ENCODE measurements around the gene EFCAB6.

DNA sequence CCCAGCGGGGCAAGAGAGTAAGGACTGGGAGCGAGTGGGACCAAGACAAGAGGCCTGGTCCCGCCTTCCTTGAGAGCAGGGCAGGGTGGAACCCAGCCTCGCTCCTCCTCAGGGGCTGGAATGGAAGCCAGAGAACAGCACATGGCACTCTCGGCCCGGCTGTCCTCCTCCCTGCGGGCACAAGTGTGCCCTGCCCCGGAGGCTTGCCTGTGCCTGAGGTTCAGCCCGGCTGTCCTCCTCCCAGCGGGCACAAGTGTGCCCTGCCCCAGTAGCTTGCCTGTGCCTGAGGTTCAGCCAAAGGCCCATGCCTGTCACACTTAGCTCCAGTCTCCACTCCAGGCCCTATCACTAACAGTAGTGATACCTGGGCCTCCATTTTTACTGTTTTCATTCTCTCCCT is 26.1 kb upstream of the EFCAB6 start:
- TF ChIP-seq, protein P1, sequence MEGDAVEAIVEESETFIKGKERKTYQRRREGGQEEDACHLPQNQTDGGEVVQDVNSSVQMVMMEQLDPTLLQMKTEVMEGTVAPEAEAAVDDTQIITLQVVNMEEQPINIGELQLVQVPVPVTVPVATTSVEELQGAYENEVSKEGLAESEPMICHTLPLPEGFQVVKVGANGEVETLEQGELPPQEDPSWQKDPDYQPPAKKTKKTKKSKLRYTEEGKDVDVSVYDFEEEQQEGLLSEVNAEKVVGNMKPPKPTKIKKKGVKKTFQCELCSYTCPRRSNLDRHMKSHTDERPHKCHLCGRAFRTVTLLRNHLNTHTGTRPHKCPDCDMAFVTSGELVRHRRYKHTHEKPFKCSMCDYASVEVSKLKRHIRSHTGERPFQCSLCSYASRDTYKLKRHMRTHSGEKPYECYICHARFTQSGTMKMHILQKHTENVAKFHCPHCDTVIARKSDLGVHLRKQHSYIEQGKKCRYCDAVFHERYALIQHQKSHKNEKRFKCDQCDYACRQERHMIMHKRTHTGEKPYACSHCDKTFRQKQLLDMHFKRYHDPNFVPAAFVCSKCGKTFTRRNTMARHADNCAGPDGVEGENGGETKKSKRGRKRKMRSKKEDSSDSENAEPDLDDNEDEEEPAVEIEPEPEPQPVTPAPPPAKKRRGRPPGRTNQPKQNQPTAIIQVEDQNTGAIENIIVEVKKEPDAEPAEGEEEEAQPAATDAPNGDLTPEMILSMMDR (IDR thresholded peaks at IDR 0.05; ENCODE audit: low read depth, low read length, poor library complexity, severe bottlenecking) = no peak
- no peak for TF ChIP-seq EZH2phosphoT487 (IDR thresholded peaks at IDR 0.05; ENCODE audit: borderline replicate concordance, low read length)

Measured in DOHH2 (cell line).